Upper lobe of left lung (tissue), 6 donors: ENCODE results near the gene NPC2. TPM values are rescaled to one million over a fixed set of nuclear protein-coding genes. Genes with fewer than 3 reads are reported as not detected.

ENCODE experiments used
- ATAC-seq, 2 donors: fragments of 200-7000 bp; cut with Tn5 transposase; one replicate each; pipeline ENCODE4 v1.9.1; 2022; ENCODE audit warnings: mild to moderate bottlenecking in 2 of 2, moderate library complexity in 2 of 2; ENCODE audit not compliant: low FRiP score in 2 of 2
- DNase-seq, 2 donors: peaks; one replicate each; pipeline ENCODE4 v3.0.0-alpha.2; 2019 to 2020
- H3K27ac ChIP-seq, 4 donors: fragments of 200-600 bp; sonication (generic); one replicate each; pipeline ENCODE4 v1.5.1; 2016 to 2019
- H3K27me3 ChIP-seq, 4 donors: fragments of 200-600 bp; sonication (generic); one replicate each; pipeline ENCODE4 v1.5.1; 2017 to 2019
- H3K36me3 ChIP-seq, 4 donors: fragments of 200-600 bp; sonication (generic); one replicate each; pipeline ENCODE4 v1.5.1; 2016 to 2019
- H3K4me1 ChIP-seq, 4 donors: fragments of 200-600 bp; sonication (generic); one replicate each; pipeline ENCODE4 v1.5.1; 2018 to 2019
- H3K4me3 ChIP-seq, 4 donors: fragments of 200-600 bp; sonication (generic); one replicate each; pipeline ENCODE4 v1.5.1; 2017 to 2019; ENCODE audit warnings: mild to moderate bottlenecking in 2 of 4, moderate library complexity in 1 of 4
- H3K9me3 ChIP-seq, 4 donors: fragments of 200-600 bp; sonication (generic); one replicate each; pipeline ENCODE4 v1.5.1; 2018 to 2019
- EP300 ChIP-seq, 4 donors: sonication (generic); formaldehyde crosslinking; IDR thresholded peaks; one replicate each; pipeline ENCODE4 v1.5.1; 2017; ENCODE audit warnings: antibody characterized with exemption in 4 of 4, control low read depth in 2 of 4
- POLR2A ChIP-seq, 4 donors: fragments of 450-650 bp; IDR thresholded peaks; one replicate each; pipeline ENCODE4 v1.5.1; 2016 to 2017; ENCODE audit warnings: antibody characterized with exemption in 4 of 4, mild to moderate bottlenecking in 2 of 4
- POLR2AphosphoS5 ChIP-seq, 2 donors: sonication (generic); formaldehyde crosslinking; IDR thresholded peaks; one replicate each; pipeline ENCODE4 v1.5.1; 2017; ENCODE audit warnings: antibody characterized with exemption in 2 of 2
- WGBS, 2 donors: methylation state at CpG; one replicate each; pipeline ENCODE4 v1.1.5; 2017 to 2018; 5-methylcytosine and 5-hydroxymethylcytosine counted together
- total RNA-seq, 6 donors: library from RNA; depleted of rRNA in 4 of 6; stranded (reverse); fragments of >200 nt in 4 of 6; gene quantifications; one replicate each; pipeline versions ENCODE4 v1.1.0 to v1.2.1, GENCODE V29; 2016 to 2021
- TF ChIP-seq, protein P1 (sequence below), 6 experiments: fragments of 450-650 bp in 4 of 6; fragments of 200-600 bp in 2 of 6; sonication (generic) in 2 of 6; IDR thresholded peaks; one replicate each; pipeline ENCODE4 v1.5.1; 2016 to 2019; ENCODE audit warnings: antibody characterized with exemption in 6 of 6
- donor health status: DM: no; HTN: no; CAD: no; lungs with moderate emphysema.
- donor health status: DM: no; HTN: yes; CAD: no; lungs with severe emphysema.

The NPC2 gene
- total RNA-seq, 6 donors from 2014 or later: 351 to 1,281 (median 524) TPM

DNA sequence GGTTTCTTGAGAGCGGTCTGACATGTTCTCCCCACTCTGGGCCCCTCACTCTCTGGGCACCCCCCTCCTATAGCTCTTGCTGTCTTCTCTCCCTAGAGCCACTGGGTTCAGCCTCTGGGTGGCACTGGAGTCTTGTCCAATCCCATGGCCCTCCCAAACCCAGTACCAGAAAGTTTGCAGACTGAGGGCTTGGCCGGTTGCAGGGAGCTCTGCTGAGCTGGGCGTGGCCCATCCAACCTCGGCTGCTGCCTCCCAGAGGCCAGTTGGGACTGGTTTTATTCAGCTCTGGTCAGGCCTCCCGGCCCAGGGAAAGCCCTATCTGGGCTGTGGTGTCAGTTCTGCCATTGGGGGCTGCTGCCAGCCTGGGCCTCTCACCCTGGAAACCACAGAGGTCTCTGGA is 38.4 kb upstream of the NPC2 start:
- Histone ChIP-seq H3K27ac (no peak overlapping the region), H3K9me3 (no peaks in the 10 kb centered on the region), H3K36me3 (no peaks in the 10 kb centered on the region), H3K27me3 (no peaks in the 10 kb centered on the region), H3K4me3 (no peak overlapping the region), H3K4me1 (peaks cover 0 to 3% (median 0%) of the 10 kb centered on the region in 4 donors)
- 50 to 60% methylated on average over 1 to 5 of the region's 5 CpGs for WGBS, 2 donors
- peak in 1 of 2 donors; percentile 63 for DNase-seq
- ATAC-seq: peak in 1 of 2 donors; percentile 34
- TF ChIP-seq EP300 (IDR thresholded peaks at IDR 0.05): no peak
- no peak for TF ChIP-seq POLR2AphosphoS5 (IDR thresholded peaks at IDR 0.05)
- TF ChIP-seq POLR2A (IDR thresholded peaks at IDR 0.05): no peak
- TF ChIP-seq, protein P1, sequence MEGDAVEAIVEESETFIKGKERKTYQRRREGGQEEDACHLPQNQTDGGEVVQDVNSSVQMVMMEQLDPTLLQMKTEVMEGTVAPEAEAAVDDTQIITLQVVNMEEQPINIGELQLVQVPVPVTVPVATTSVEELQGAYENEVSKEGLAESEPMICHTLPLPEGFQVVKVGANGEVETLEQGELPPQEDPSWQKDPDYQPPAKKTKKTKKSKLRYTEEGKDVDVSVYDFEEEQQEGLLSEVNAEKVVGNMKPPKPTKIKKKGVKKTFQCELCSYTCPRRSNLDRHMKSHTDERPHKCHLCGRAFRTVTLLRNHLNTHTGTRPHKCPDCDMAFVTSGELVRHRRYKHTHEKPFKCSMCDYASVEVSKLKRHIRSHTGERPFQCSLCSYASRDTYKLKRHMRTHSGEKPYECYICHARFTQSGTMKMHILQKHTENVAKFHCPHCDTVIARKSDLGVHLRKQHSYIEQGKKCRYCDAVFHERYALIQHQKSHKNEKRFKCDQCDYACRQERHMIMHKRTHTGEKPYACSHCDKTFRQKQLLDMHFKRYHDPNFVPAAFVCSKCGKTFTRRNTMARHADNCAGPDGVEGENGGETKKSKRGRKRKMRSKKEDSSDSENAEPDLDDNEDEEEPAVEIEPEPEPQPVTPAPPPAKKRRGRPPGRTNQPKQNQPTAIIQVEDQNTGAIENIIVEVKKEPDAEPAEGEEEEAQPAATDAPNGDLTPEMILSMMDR (IDR thresholded peaks at IDR 0.05): peak in 1 of 6 experiments; percentile 19

DNA sequence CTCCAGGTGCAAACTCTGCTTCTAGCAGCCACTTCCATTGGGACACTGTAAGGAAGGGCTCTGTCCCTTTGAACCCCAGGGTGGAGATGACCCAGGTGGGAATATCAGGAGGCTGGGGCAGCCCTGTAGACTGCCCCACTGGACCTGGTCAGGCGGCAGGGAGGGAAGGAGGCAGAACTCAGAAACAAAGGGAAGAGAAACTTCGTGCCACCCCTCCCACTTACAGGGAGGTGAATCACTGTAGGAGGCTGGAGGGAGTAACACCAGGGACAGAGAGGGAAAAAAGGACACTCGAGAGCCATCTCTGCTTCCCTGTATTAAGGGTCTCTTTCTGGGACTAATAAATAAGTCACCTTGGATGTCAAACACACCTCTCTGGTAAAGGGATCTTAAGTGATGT is 37.9 kb upstream of the NPC2 start:
- H3K36me3 ChIP-seq: no peaks in the 10 kb centered on the region
- DNase-seq: no peak
- TF ChIP-seq, protein P1 (IDR thresholded peaks at IDR 0.05): no peak
- TF ChIP-seq EP300 (IDR thresholded peaks at IDR 0.05) (no peak), POLR2A (IDR thresholded peaks at IDR 0.05) (no peak), POLR2AphosphoS5 (IDR thresholded peaks at IDR 0.05) (no peak)
- WGBS, 2 donors: 74 to 87% methylated on average over 3 of the region's 3 CpGs
- no peak overlapping the region for H3K4me3 ChIP-seq
- no peak overlapping the region for H3K27ac ChIP-seq
- no peaks in the 10 kb centered on the region for H3K27me3 ChIP-seq
- peaks cover 0 to 3% (median 0%) of the 10 kb centered on the region in 4 donors for H3K4me1 ChIP-seq
- H3K9me3 ChIP-seq: no peaks in the 10 kb centered on the region
- ATAC-seq: no peak

DNA sequence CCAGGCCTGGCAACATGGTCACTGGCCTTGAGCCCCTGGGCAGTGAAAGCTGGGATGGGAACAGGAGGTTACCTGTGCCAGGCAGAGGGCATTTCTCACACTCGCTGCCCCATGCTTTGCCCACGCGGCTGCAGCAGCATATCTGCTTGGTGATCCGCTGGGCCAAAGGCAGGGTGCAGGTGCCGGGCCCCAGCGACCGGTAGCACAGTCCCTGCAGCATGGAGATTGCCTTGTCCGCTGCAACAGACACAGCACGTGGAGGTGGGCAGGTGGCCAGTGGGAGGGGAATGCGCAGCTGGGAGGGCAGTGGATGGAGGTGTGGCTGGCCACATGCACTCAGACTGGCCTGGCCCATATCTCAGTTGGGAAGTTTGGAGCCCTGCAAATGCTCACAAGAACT is 35.8 kb upstream of the NPC2 start:
- no peak for TF ChIP-seq POLR2A (IDR thresholded peaks at IDR 0.05)
- no peak for TF ChIP-seq POLR2AphosphoS5 (IDR thresholded peaks at IDR 0.05)
- TF ChIP-seq, protein P1 (IDR thresholded peaks at IDR 0.05): no peak
- TF ChIP-seq EP300 (IDR thresholded peaks at IDR 0.05): no peak
- 93 to 100% methylated on average over 1 to 10 of the region's 10 CpGs for WGBS, 2 donors
- Histone ChIP-seq H3K27ac (no peak overlapping the region), H3K9me3 (no peaks in the 10 kb centered on the region), H3K27me3 (no peaks in the 10 kb centered on the region), H3K36me3 (no peaks in the 10 kb centered on the region), H3K4me1 (peaks cover 0 to 15% (median 9%) of the 10 kb centered on the region in 4 donors), H3K4me3 (no peak overlapping the region)
- DNase-seq: peak in 1 of 2 donors; percentile 71
- ATAC-seq: no peak

DNA sequence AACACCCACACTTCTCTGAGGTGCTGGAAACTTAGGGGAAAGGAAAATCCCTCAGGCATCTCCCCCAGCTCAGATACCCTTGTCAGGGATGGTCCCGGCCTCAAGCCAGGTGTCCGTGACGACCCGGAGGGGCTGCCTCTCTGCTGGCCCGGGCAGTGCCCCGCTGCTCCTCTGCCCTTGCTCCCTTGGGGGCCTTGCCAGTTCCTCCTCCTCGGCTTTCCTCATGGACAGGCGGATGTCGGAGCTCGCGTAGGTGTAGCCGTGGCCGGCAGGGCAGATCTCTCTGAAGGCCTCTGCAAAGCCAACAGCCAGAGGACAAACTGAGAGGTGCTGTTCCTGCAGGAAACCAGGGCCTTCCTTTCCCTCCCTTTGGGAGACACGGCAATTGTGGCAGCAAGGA is 35.3 kb upstream of the NPC2 start:
- H3K27ac ChIP-seq: no peak overlapping the region
- ATAC-seq (no peak), DNase-seq (peak in 1 of 2 donors; percentile 69)
- TF ChIP-seq EP300 (IDR thresholded peaks at IDR 0.05) (no peak), POLR2AphosphoS5 (IDR thresholded peaks at IDR 0.05) (no peak)
- H3K9me3 ChIP-seq: no peaks in the 10 kb centered on the region
- H3K27me3 ChIP-seq: no peaks in the 10 kb centered on the region
- no peak overlapping the region for H3K4me3 ChIP-seq
- H3K4me1 ChIP-seq: peaks cover 0 to 15% (median 9%) of the 10 kb centered on the region in 4 donors
- H3K36me3 ChIP-seq: no peaks in the 10 kb centered on the region
- WGBS, 2 donors: 92 to 96% methylated on average over 11 to 14 of the region's 14 CpGs

DNA sequence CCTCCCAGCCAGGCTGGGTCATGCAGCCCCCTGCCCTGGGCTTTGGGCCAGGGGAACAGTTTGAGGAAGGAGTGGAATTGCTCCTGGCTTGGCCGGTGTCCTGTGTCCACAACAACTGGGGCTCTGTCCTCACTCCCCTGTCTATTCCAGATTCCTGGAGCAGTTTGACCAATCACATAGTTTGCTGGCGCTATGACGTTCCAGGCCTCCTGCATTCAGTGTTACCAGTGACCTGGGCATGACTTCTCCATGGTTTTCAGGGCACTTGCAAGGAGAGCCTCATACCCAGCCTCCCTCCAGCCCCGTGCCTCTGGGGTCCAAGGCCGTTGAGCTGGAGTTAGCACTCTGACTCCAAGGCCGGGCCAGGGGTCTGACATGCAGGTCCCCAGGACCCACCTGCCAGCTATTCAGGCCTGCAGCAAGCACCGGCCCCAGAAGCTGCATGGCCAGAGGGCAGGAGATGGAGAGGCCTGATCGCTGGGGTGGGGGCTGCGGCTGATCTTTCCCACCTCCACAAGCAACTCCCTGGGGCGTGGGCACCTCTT is 34.7 kb upstream of the NPC2 start:
- H3K4me3 ChIP-seq: no peak overlapping the region
- H3K27me3 ChIP-seq: no peaks in the 10 kb centered on the region
- DNase-seq (peak in 1 of 2 donors; percentile 30), ATAC-seq (no peak)
- no peaks in the 10 kb centered on the region for H3K9me3 ChIP-seq
- TF ChIP-seq EP300 (IDR thresholded peaks at IDR 0.05): no peak
- TF ChIP-seq, protein P1 (IDR thresholded peaks at IDR 0.05): no peak
- no peak for TF ChIP-seq POLR2AphosphoS5 (IDR thresholded peaks at IDR 0.05)
- no peak for TF ChIP-seq POLR2A (IDR thresholded peaks at IDR 0.05)
- H3K36me3 ChIP-seq: no peaks in the 10 kb centered on the region
- WGBS, 2 donors: 82 to 92% methylated on average over 4 to 10 of the region's 10 CpGs
- no peak overlapping the region for H3K27ac ChIP-seq
- peaks cover 0 to 15% (median 9%) of the 10 kb centered on the region in 4 donors for H3K4me1 ChIP-seq
